GM12878 (cell line): Measurements from ENCODE around the gene NAV1. TPM values are rescaled to one million over a fixed set of nuclear protein-coding genes. Genes with fewer than 3 reads are reported as not detected.

Experiments used
- ATAC-seq: fragments of 200-7000 bp; cut with Tn5 transposase; 3 replicates; pipeline ENCODE4 v1.9.1; 2020; ENCODE audit warnings: mild to moderate bottlenecking, moderate library complexity
- BruUV-seq: library from RNA; stranded (reverse); fragments of 400-500 nt; replicated peaks from 2 replicates; lab custom pipeline; 2021; lab: Mats Ljungman, UMichigan
- CTCF ChIA-PET: fragments of 300-600 bp; sonication (Branson Sonifier 250); formaldehyde crosslinking; extraction: SDS; loops from one replicate; lab custom pipeline; 2021; ENCODE audit warnings: inconsistent platforms; lab: Yijun Ruan, JAX
- POLR2A ChIA-PET: fragments of 350-600 bp; formaldehyde crosslinking; extraction: SDS; loops from one replicate; lab custom pipeline; 2021; ENCODE audit warnings: inconsistent platforms; lab: Charles Lee
- RAD21 ChIA-PET: fragments of 300-600 bp; sonication (Branson Sonifier 250); formaldehyde crosslinking; loops from one replicate; lab custom pipeline; 2023; ENCODE audit warnings: antibody characterized with exemption; ENCODE audit not compliant: unreplicated experiment; lab: Charles Lee
- SMC1A ChIA-PET: fragments of 300-600 bp; sonication (Branson Sonifier 250); formaldehyde crosslinking; loops from one replicate; lab custom pipeline; 2023; ENCODE audit not compliant: unreplicated experiment, uncharacterized antibody; lab: Charles Lee
- DNase-seq: peaks from one replicate; pipeline ENCODE4 v3.0.0-alpha.2; 2011; ENCODE audit warnings: low read depth, low spot score
- FAIRE-seq: peaks from 3 replicates; lab custom pipeline; 2011; peaks lifted over from hg19 to GRCh38; lab: Jason Lieb, UNC
- H2AFZ ChIP-seq: 2 replicates; pipeline ENCODE4 v1.6.0; 2011; ENCODE audit warnings: low read depth, low read length, control low read depth; ENCODE audit not compliant: control insufficient read depth
- H3K27ac ChIP-seq: 2 replicates; pipeline ENCODE4 v1.5.1; 2011; ENCODE audit warnings: control low read depth; ENCODE audit not compliant: control insufficient read depth, insufficient read depth
- H3K27me3 ChIP-seq, 2 experiments: replicated peaks in 1 of 2; 2 replicates each; pipeline versions ENCODE4 v1.6.0 to v1.6.1; 2011; ENCODE audit warnings: low read length in 1 of 2; ENCODE audit not compliant: control insufficient read depth in 2 of 2, insufficient read depth in 2 of 2
- H3K36me3 ChIP-seq, 2 experiments: 2 replicates each; pipeline ENCODE4 v1.5.1; 2011; ENCODE audit warnings: low read length in 1 of 2; ENCODE audit not compliant: control insufficient read depth in 2 of 2, insufficient read depth in 2 of 2
- H3K4me1 ChIP-seq: 2 replicates; pipeline ENCODE4 v1.6.1; 2011; ENCODE audit warnings: mild to moderate bottlenecking, low read length, moderate library complexity, mixed read lengths; ENCODE audit not compliant: control insufficient read depth, insufficient read depth
- H3K4me2 ChIP-seq: 2 replicates; pipeline ENCODE4 v1.6.0; 2011; ENCODE audit warnings: control low read depth; ENCODE audit not compliant: control insufficient read depth, insufficient read depth
- H3K4me3 ChIP-seq: fragments of 200-600 bp; sonication (generic); 2 replicates; pipeline ENCODE4 v1.5.1; 2016
- H3K79me2 ChIP-seq: 2 replicates; pipeline ENCODE4 v1.6.0; 2011; ENCODE audit warnings: low read length; ENCODE audit not compliant: control insufficient read depth, insufficient read depth
- H3K9ac ChIP-seq: 2 replicates; pipeline ENCODE4 v1.8.0; 2011; ENCODE audit warnings: low read length, control low read depth, mixed read lengths; ENCODE audit not compliant: control insufficient read depth, insufficient read depth
- H3K9me3 ChIP-seq: replicated peaks from 3 replicates; pipeline ENCODE4 v1.5.1; 2011; ENCODE audit warnings: mild to moderate bottlenecking, low read length; ENCODE audit not compliant: control insufficient read depth, insufficient read depth
- H4K20me1 ChIP-seq: 2 replicates; pipeline ENCODE4 v1.6.0; 2011; ENCODE audit not compliant: control insufficient read depth, insufficient read depth
- EGR1 ChIP-seq, 2 experiments: IDR thresholded peaks; 1 replicate in 1 of 2; 2 replicates in 1 of 2; pipeline ENCODE4 v1.6.1; 2011 to 2012; ENCODE audit warnings: low read depth in 2 of 2, low read length in 2 of 2, borderline replicate concordance in 1 of 2, mild to moderate bottlenecking in 1 of 2, moderate library complexity in 1 of 2
- POU2F2 ChIP-seq: IDR thresholded peaks from 3 replicates; pipeline ENCODE4 v1.6.1; 2011; ENCODE audit warnings: low read depth, mild to moderate bottlenecking, low read length, borderline replicate concordance
- RUNX3 ChIP-seq: IDR thresholded peaks from 2 replicates; pipeline ENCODE4 v1.6.1; 2012; ENCODE audit warnings: low read length, inconsistent platforms
- TCF12 ChIP-seq: IDR thresholded peaks from 2 replicates; pipeline ENCODE4 v1.6.1; 2011; ENCODE audit warnings: low read depth, mild to moderate bottlenecking, low read length
- ZNF687 ChIP-seq: fragments of 450-650 bp; IDR thresholded peaks from 2 replicates; pipeline ENCODE4 v1.6.1; 2017; ENCODE audit warnings: mild to moderate bottlenecking, moderate library complexity
- WGBS: methylation state at CpG from one replicate; pipeline ENCODE4 v1.1.6; 2016; ENCODE audit warnings: low lambda C conversion rate; ENCODE audit not compliant: insufficient replicate concordance, insufficient coverage; ENCODE audit errors: missing lambda C conversion rate; 5-methylcytosine and 5-hydroxymethylcytosine counted together
- in situ Hi-C: fragments of 300-500 bp; cut with MboI; formaldehyde crosslinking; loops from 9 replicates; pipeline ENCODE4 v1.14.3; 2018; ENCODE audit warnings: mixed read lengths
- intact Hi-C: fragments of 100-400 bp; cut with micrococcal nuclease; formaldehyde crosslinking; loops from one replicate; pipeline ENCODE4 v1.14.2; 2022; ENCODE audit not compliant: unreplicated experiment
- polyA plus RNA-seq, 11 experiments: library from polyadenylated mRNA; depleted of rRNA in 4 of 11; unstranded in 6 of 11; stranded (reverse) in 5 of 11; fragments of >200 nt; fragmentation: Nextera tagmentation in 4 of 11; fragmentation: Illumina TruSeq in 1 of 11; extraction: Ambion mirVana in 4 of 11; extraction: Trizol in 1 of 11; gene quantifications; 1 replicate in 1 of 11; 2 replicates in 10 of 11; pipeline versions ENCODE4 v1.2.1 to v1.2.3, GENCODE V29; 2011 to 2016; ENCODE audit warnings: inconsistent platforms in 2 of 11, missing spikeins in 2 of 11, low read depth in 1 of 11
- total RNA-seq, 4 experiments: library from RNA; depleted of rRNA in 3 of 4; stranded (reverse); fragments of >200 nt in 3 of 4; fragmentation: Illumina TruSeq in 1 of 4; extraction: Trizol in 1 of 4; gene quantifications; 2 replicates each; pipeline versions ENCODE4 v1.2.1 to v1.2.3, GENCODE V29; 2013 to 2021

The NAV1 gene
- total and polyA plus RNA-seq, 10 of the 15 experiments (the other 5 are each of a cell fraction or from before 2014, with no cell fraction given) = 0.04 to 1.3 (median 0.36) TPM

- BruUV-seq = no TSS peak
- ChIA-PET RAD21 (no interaction called here), SMC1A (interaction anchor here (1.0 to 1.3 kb wide), 2 partner anchors 13 to 241 kb away, joined by 3 read pairs; no protein-coding TSS in a partner anchor), CTCF (interaction anchor here (0.8 to 2.7 kb wide), 7 partner anchors 8 to 241 kb away, joined by 3 to 9 read pairs (median 4); no protein-coding TSS in a partner anchor), POLR2A (no interaction called here)
- Histone ChIP-seq H3K9me3 (no peaks in the 10 kb centered on the region), H3K4me2 (no peak overlapping the region), H3K36me3 (no peaks in the 10 kb centered on the region), H3K9ac (no peak overlapping the region), H3K27ac (no peak overlapping the region), H3K27me3 (peaks cover 0 to 1% of the 10 kb centered on the region in 2 experiments; a peak in 1 of 4 replicates), H4K20me1 (no peaks in the 10 kb centered on the region), H3K4me1 (no peaks in the 10 kb centered on the region), H3K4me3 (no peak overlapping the region), H2AFZ (no peak overlapping the region), H3K79me2 (no peaks in the 10 kb centered on the region)
- DNase-seq (no peak), ATAC-seq (no peak), FAIRE-seq (no peak)
- TF ChIP-seq TCF12 (no peak), ZNF687 (no peak), RUNX3 (no peak), EGR1 (IDR thresholded peaks at IDR 0.05; ENCODE audit: borderline replicate concordance in 1 of 2, low read depth in 2 of 2, low read length in 2 of 2) (no peak), POU2F2 (no peak)
- intact Hi-C loops (no loop called here), in situ Hi-C loops (no loop called here)
- WGBS = 37% methylated on average over 8 of the region's 8 CpGs
Measured at GRCh38 chr1:201553496-201554189, 14.7 kb downstream of the NAV1 start.
